HG02759 (cell line): Measurements from ENCODE around the gene DYNLRB1.

ENCODE experiments used
- ATAC-seq: cut with Tn5 transposase; IDR thresholded peaks from one replicate; pipeline ENCODE4 v1.9.1; 2021; ENCODE audit warnings: mild to moderate bottlenecking, moderate library complexity; ENCODE audit not compliant: unreplicated experiment

The DYNLRB1 gene

GRCh38 chr20:34553366-34553867 is 37.2 kb downstream of the DYNLRB1 start:
- no peak for ATAC-seq

GRCh38 chr20:34557936-34558319 is 41.7 kb downstream of the DYNLRB1 start:
- ATAC-seq, result no peak

- peak; percentile 74 for ATAC-seq
These were observed 42.3 kb downstream of the DYNLRB1 start, which contains the start of gene MAP1LC3A for GRCh38 chr20:34558320-34559218. MAP1LC3A (plus strand) TSS chr20:34558718; CDS start chr20:34558869, 151 bp downstream.

- ATAC-seq, result no peak
These were observed 43.3 kb downstream of the DYNLRB1 start for GRCh38 chr20:34559311-34560140.

GRCh38 chr20:34560141-34560523 is 43.9 kb downstream of the DYNLRB1 start:
- ATAC-seq, result no peak

GRCh38 chr20:34560614-34561013 is 44.4 kb downstream of the DYNLRB1 start:
- no peak for ATAC-seq

- no peak for ATAC-seq
These were observed 45.4 kb downstream of the DYNLRB1 start for GRCh38 chr20:34561661-34562060.

- no peak for ATAC-seq
These were observed 46.4 kb downstream of the DYNLRB1 start for GRCh38 chr20:34562641-34563040.

GRCh38 chr20:34564833-34565232 is 48.6 kb downstream of the DYNLRB1 start:
- ATAC-seq, result no peak

- ATAC-seq, result no peak
These were observed 51.0 kb downstream of the DYNLRB1 start for GRCh38 chr20:34566978-34567891.

- no peak for ATAC-seq
These were observed 52.0 kb downstream of the DYNLRB1 start for GRCh38 chr20:34567892-34568865.

- ATAC-seq, result no peak
These were observed 53.4 kb downstream of the DYNLRB1 start for GRCh38 chr20:34569598-34569997.

- no peak for ATAC-seq
These were observed 54.7 kb downstream of the DYNLRB1 start for GRCh38 chr20:34570859-34571306.

GRCh38 chr20:34571753-34572152 is 55.5 kb downstream of the DYNLRB1 start:
- no peak for ATAC-seq

- ATAC-seq, result no peak
These were observed 57.5 kb downstream of the DYNLRB1 start for GRCh38 chr20:34573541-34574300.

- no peak for ATAC-seq
These were observed 58.2 kb downstream of the DYNLRB1 start for GRCh38 chr20:34574426-34574825.

- no peak for ATAC-seq
These were observed 58.6 kb downstream of the DYNLRB1 start for GRCh38 chr20:34574861-34575260.

GRCh38 chr20:34575271-34575670 is 59.0 kb downstream of the DYNLRB1 start:
- ATAC-seq, result no peak

- ATAC-seq, result no peak
These were observed 59.5 kb downstream of the DYNLRB1 start for GRCh38 chr20:34575756-34576155.
